RWPE1 (cell line): ENCODE results near the gene SLC25A14.

Experiments
- CTCF ChIA-PET: fragments of 350-600 bp; sonication (Branson Sonifier 250); formaldehyde crosslinking; extraction: SDS; loops from one replicate; lab custom pipeline; 2021; lab: Yijun Ruan, JAX
- POLR2A ChIA-PET: fragments of 400-600 bp; formaldehyde crosslinking; extraction: SDS; loops from one replicate; lab custom pipeline; 2020; ENCODE audit warnings: antibody characterized with exemption; ENCODE audit not compliant: low non-redundant PET; lab: Yijun Ruan, JAX
- DNase-seq: peaks from one replicate; pipeline ENCODE4 v3.0.0; 2012; ENCODE audit warnings: low spot score
- H3K27ac ChIP-seq: fragments of 450-650 bp; 2 replicates; pipeline ENCODE4 v1.5.1; 2017
- TF ChIP-seq, protein P1 (sequence below): fragments of 450-650 bp; conservative IDR thresholded peaks from 2 replicates; pipeline ENCODE4 v1.5.1; 2017; ENCODE audit warnings: low read depth, mild to moderate bottlenecking

The SLC25A14 gene

GRCh38 chrX:130402208-130402684 lies 62.5 kb downstream of the SLC25A14 start:
- peak overlapping the region; percentile 56 for H3K27ac ChIP-seq
- CTCF ChIA-PET: interaction anchor here (0.7 kb wide), 1 partner anchor 139 kb away, joined by 3 read pairs; no protein-coding TSS in a partner anchor

DNA sequence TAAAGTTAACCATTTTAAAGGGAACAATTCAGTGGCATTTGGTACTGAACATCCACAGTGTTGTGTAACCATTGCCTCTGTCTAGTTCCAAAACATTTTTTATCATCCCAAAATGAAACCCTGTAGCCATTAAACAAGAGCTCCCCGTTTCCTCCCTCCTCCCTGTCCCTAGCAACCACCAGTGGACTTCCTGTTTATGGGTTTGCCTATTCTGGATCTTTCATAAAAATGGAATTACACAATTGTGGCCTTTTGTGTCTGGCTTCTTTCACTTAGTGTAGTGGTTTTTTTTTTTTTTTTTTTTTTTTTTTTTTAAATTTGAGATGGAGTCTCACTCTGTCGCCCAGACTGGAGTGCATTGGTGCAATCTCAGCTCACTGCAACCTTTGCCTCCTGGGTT lies 73.7 kb downstream of the SLC25A14 start:
- no peak for DNase-seq
- ChIA-PET POLR2A (no interaction called here), CTCF (interaction anchor here (0.6 kb wide), 1 partner anchor 225 kb away, joined by 3 read pairs; no protein-coding TSS in a partner anchor)
- TF ChIP-seq, protein P1, sequence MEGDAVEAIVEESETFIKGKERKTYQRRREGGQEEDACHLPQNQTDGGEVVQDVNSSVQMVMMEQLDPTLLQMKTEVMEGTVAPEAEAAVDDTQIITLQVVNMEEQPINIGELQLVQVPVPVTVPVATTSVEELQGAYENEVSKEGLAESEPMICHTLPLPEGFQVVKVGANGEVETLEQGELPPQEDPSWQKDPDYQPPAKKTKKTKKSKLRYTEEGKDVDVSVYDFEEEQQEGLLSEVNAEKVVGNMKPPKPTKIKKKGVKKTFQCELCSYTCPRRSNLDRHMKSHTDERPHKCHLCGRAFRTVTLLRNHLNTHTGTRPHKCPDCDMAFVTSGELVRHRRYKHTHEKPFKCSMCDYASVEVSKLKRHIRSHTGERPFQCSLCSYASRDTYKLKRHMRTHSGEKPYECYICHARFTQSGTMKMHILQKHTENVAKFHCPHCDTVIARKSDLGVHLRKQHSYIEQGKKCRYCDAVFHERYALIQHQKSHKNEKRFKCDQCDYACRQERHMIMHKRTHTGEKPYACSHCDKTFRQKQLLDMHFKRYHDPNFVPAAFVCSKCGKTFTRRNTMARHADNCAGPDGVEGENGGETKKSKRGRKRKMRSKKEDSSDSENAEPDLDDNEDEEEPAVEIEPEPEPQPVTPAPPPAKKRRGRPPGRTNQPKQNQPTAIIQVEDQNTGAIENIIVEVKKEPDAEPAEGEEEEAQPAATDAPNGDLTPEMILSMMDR: no peak
- no peak overlapping the region for H3K27ac ChIP-seq

More at GRCh38 chrX:130402208-130402684, 62.5 kb downstream of the SLC25A14 start:
- DNase-seq: no peak
- TF ChIP-seq, protein P1: no peak
- POLR2A ChIA-PET: no interaction called here

- no peak for DNase-seq
- POLR2A ChIA-PET: no interaction called here
- CTCF ChIA-PET: no interaction called here
- no peak overlapping the region for H3K27ac ChIP-seq
- TF ChIP-seq, protein P1: no peak
Observed at GRCh38 chrX:130414800-130415199, 75.1 kb downstream of the SLC25A14 start.

GRCh38 chrX:130415201-130415600 lies 75.5 kb downstream of the SLC25A14 start:
- DNase-seq: no peak
- ChIA-PET CTCF (no interaction called here), POLR2A (no interaction called here)
- no peak overlapping the region for H3K27ac ChIP-seq
- TF ChIP-seq, protein P1: no peak

GRCh38 chrX:130416785-130417184 lies 77.1 kb downstream of the SLC25A14 start:
- no peak for DNase-seq
- no peak overlapping the region for H3K27ac ChIP-seq
- CTCF ChIA-PET: no interaction called here
- POLR2A ChIA-PET: no interaction called here
- TF ChIP-seq, protein P1: no peak

GRCh38 chrX:130418066-130418465 lies 78.3 kb downstream of the SLC25A14 start:
- TF ChIP-seq, protein P1: no peak
- ChIA-PET CTCF (no interaction called here), POLR2A (no interaction called here)
- no peak overlapping the region for H3K27ac ChIP-seq
- DNase-seq: no peak
